GM10248 (cell line): Measurements from ENCODE around the gene TMEM35B.

Source experiments
- CTCF ChIA-PET: fragments of 300-600 bp; sonication (Branson Sonifier 250); formaldehyde crosslinking; extraction: SDS; loops from one replicate; lab custom pipeline; 2021; ENCODE audit warnings: antibody characterized with exemption; lab: Yijun Ruan, JAX
- POLR2A ChIA-PET: fragments of 350-650 bp; sonication (Branson Sonifier 250); formaldehyde crosslinking; extraction: SDS; loops from one replicate; lab custom pipeline; 2020; ENCODE audit warnings: antibody characterized with exemption; lab: Yijun Ruan, JAX
- DNase-seq: peaks from one replicate; pipeline ENCODE4 v3.0.0; 2012; ENCODE audit errors: extremely low spot score
- CTCF ChIP-seq: IDR thresholded peaks from 2 replicates; pipeline ENCODE4 v1.5.1; 2012; ENCODE audit warnings: mild to moderate bottlenecking, low read depth; ENCODE audit errors: extremely low read depth, missing control alignments, control extremely low read depth

TMEM35B gene

GRCh38 chr1:35016406-35016805 is 31.3 kb upstream of the TMEM35B start:
- no peak for DNase-seq
- no peak for TF ChIP-seq CTCF
- POLR2A ChIA-PET: no interaction called here
- CTCF ChIA-PET: interaction anchor here (1.0 to 2.8 kb wide), 3 partner anchors 14 to 31 kb away, joined by 3 to 12 read pairs (median 3); partner anchors contain the start of gene TMEM35B

- POLR2A ChIA-PET: no interaction called here
- TF ChIP-seq CTCF: no peak
- DNase-seq: no peak
- CTCF ChIA-PET: interaction anchor here (0.9 to 1.6 kb wide), 3 partner anchors 10 to 16 kb away, joined by 3 to 6 read pairs (median 3); no protein-coding TSS in a partner anchor
Measured at GRCh38 chr1:35014486-35014885, 29.3 kb upstream of the TMEM35B start.

- no peak for DNase-seq
- ChIA-PET POLR2A (interaction anchor here (0.5 kb wide), 1 partner anchor 153 kb away, joined by 6 read pairs; no protein-coding TSS in a partner anchor), CTCF (interaction anchor here (0.9 to 1.9 kb wide), 5 partner anchors 9 to 24 kb away, joined by 3 to 6 read pairs (median 3); partner anchors contain the start of gene TMEM35B)
- no peak for TF ChIP-seq CTCF
Measured at GRCh38 chr1:35005711-35006110, 20.6 kb upstream of the TMEM35B start.

- ChIA-PET POLR2A (no interaction called here), CTCF (no interaction called here)
- no peak for TF ChIP-seq CTCF
- no peak for DNase-seq
Measured at GRCh38 chr1:35001743-35002142, 16.6 kb upstream of the TMEM35B start.

GRCh38 chr1:34994878-34995277 is 9.7 kb upstream of the TMEM35B start:
- no peak for DNase-seq
- CTCF ChIA-PET: no interaction called here
- no peak for TF ChIP-seq CTCF
- POLR2A ChIA-PET: no interaction called here

- no peak for TF ChIP-seq CTCF
- no peak for DNase-seq
- CTCF ChIA-PET: no interaction called here
- POLR2A ChIA-PET: no interaction called here
Measured at GRCh38 chr1:34988581-34988980, 3.4 kb upstream of the TMEM35B start.
